NCI-H128 (cell line): Measurements from ENCODE around the gene LENG1.

Source experiments
- DNase-seq: peaks from one replicate; lab custom pipeline; 2025; ENCODE audit not compliant: unreplicated experiment; lab: John Stamatoyannopoulos, UW

LENG1 gene

GRCh38 chr19:54165222-54165621 lies 5.7 kb upstream of the LENG1 start:
- no peak for DNase-seq

- DNase-seq, result no peak
Measured at GRCh38 chr19:54164369-54165068, 5.0 kb upstream of the LENG1 start.

GRCh38 chr19:54162884-54163283 lies 3.4 kb upstream of the LENG1 start:
- DNase-seq, result no peak

- no peak for DNase-seq
Measured at GRCh38 chr19:54162241-54162805, 2.8 kb upstream of the LENG1 start.

DNA sequence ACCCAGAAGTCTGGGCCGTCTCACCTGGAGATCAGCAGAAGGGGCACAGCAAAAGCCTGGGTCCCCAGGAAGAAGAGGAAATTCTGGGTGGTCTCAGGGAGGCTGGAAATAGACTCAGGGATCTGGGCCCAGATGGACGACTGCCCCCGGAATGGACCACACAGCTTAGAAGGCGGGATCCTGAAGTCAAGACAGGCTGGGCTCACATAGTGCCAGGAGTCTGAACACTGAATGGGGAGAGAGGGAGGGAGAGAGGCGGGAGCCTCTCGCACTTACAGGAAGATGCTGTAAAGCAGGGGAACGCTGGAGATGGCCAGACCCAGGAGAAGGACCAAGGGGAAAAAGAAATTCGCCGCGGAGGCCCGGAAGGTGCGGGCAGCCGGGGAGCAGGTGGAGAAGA lies 1.3 kb upstream of the LENG1 start:
- no peak for DNase-seq

DNA sequence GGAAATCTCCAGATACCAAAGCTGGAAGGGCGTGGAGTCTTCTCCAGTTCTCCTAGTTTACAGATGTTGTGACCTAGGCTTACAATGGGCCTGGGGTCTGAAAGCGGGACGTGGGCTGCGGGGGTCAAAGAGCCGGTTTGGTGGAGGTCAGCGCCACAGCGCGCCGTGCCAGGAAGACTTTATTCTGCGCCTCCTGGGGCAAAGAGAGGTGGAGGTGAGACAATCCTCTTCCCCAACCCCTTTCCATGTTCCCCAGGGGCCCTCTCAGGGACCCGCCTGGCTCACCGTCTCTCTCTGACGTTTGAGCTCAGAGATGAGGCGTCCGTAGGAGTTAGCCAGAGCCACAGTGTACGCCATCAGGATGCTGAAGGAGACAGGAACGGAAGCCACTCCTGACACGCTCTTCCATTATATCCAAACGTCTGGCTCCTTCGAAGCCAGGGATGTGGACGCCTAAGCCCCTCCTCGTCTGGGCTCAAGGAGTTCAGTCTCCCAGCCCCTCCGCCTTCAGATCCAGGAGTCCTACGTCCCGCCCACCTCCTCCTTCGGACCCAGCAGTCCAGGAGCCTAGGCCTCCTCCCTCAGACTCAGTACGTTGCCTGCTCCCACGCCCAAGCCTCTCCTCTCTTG lies 776 bp upstream of the LENG1 start:
- DNase-seq, result no peak

DNA sequence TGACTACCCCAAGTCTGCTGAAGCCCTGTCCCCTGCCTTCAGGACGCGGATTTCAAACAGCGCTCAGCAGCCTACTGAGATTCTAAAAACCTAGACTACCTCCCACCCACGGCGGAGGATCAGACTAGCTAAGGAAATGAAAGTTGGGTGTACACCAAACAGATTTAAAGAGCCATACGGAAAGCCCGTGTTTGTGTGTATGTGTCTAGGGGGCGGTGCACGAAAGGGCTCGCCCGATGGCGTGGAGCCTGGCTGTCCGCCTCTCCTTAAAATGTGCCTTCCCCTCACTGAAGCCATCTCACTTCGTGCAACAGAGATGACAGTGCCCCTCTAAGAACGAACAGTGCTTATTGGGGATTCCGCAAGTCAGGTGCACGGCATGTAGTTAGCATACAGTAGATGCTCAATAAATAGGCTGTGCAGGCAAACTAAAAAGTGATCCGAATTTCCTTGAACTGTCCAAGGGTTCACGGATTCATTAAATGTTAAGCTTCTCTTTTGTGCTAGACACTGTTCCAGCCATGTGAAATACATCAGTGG lies 639 bp downstream of the LENG1 start:
- DNase-seq, result no peak

- DNase-seq, result no peak
Measured at GRCh38 chr19:54156953-54157352, 2.6 kb downstream of the LENG1 start.

DNA sequence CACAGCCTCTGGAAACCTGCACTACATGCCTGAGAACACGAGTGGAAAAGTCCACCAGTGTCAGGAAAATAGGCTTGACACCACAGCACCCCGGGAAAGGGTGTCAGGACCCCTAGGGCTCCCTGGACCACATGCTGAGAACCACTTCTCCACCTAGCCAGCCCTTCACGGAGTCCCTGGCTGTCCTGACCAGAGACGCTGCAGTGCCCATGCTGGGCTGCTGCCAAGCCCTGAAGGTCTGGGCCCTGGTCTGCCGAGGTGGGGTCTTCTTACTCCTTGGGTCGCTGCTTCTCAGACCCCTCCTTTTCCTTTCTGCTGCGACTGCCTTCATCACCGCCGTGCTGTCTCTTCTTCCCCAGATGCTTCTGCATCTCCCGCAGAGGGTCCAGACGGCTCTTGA lies 3.0 kb downstream of the LENG1 start:
- DNase-seq, result no peak

- DNase-seq, result no peak
Measured at GRCh38 chr19:54155694-54156093, 3.8 kb downstream of the LENG1 start.

DNA sequence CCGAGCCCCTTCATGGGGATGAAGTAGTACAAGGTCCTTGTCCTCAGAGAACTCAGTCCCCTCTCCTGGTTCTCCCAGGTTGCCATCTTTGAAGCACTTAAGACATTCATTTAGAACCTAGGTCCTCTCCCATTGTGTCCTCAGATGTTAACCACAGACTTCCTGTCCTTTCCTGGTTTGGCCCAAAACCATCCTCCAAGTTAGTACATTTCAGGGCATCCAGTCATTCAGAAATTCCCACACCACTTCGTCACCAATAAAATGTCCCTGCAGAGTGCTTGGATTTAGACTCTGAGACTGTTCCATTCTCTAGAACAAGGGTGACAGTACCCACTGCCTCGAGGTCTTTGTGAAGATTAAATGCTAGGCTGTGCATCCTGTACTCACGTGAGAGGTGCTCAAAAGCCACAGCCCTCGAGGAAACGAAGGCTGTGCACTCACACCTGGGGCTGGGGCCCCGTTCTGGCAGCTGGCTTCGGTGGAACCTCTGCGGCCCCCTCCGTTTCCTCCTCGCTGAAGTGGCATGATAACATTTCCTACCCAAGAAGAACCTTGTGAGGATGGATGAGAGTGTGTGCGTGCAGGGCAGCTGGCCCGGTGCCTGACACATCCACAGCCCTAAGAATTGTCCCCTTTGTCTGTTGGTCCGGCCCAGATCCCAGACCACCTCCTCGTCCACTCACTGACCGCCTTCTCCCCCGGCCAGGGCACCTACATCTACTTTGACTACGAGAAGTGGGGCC lies 4.7 kb downstream of the LENG1 start:
- no peak for DNase-seq

DNA sequence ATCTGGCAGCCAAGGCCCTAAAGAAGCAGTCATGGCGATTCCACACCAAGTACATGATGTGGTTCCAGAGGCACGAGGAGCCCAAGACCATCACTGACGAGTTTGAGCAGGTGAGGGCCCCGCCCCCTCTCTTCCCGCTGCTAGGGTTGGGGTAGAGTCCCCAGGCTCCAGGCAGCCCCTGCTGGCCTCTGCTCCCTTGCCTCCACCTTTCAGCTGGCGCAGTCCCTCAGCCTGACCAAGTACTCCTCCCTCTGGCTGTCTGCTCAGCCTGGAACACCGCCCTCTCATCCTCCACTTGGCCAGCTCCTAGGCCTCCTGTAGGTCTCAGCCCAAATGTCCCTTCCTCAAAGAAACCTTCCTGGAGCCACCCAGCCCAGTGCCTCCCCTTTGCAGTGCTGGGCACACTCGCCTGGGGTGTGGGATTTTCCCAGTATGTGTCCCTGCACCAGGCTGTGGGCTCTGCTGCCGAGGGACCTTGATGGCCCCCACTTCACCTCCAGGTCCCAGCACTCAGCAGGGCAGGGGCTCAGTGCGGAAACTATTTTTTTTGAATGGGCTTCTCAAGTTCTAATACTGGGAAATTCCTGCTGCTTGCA lies 5.7 kb downstream of the LENG1 start:
- no peak for DNase-seq

- no peak for DNase-seq
Measured at GRCh38 chr19:54152878-54153524, 6.5 kb downstream of the LENG1 start.

DNA sequence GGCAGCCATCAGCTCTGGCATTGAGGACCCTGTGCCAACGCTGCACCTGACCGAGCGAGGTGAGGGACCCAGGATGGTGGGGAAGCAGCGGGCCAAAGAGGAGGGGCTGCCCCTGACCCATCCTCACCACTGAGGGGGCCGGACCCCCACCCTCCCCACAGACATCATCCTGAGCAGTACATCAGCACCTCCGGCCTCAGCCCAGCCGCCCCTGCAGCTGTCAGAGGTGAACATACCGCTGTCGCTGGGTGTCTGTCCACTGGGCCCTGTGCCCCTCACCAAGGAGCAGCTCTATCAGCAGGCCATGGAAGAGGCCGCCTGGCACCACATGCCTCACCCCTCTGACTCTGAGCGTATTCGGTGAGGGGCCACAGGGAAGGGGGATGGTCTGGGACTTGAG lies 7.3 kb downstream of the LENG1 start:
- no peak for DNase-seq

DNA sequence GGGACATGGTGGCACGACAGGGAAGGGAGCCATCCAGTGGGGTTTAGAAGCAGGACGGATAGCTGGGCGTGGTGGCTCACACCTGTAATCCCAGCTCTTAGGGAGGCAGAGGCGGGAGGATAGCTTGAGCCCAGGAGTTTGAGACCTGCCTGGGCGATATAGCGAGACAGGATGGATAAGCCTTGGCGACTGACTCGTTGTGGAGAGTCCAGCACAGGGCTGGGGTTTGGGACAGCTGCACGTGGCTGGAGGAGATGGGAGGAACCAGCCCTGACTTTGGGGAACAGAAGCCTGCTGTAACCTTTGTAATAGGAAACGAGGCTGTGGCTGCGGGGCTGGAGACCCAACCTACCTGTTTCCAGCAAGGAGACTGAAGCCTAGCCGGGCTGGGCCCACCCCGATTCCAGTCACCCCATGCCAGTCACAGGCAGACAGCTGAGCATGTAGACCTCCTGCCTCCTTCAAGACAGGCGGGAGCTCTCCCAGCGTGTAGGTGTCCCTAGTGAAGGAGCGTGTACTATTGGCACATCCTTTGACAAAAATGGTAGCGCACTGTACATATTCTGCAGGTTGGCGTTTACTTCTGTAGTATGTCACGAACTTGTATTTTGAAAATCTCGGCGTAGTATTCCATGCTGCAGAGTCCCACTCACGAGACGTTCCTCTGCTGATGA lies 8.0 kb downstream of the LENG1 start:
- DNase-seq, result no peak

GRCh38 chr19:54149021-54149812 lies 10.3 kb downstream of the LENG1 start:
- no peak for DNase-seq

- no peak for DNase-seq
Measured at GRCh38 chr19:54148158-54148557, 11.4 kb downstream of the LENG1 start.

GRCh38 chr19:54147676-54148075 lies 11.8 kb downstream of the LENG1 start:
- DNase-seq, result no peak

DNA sequence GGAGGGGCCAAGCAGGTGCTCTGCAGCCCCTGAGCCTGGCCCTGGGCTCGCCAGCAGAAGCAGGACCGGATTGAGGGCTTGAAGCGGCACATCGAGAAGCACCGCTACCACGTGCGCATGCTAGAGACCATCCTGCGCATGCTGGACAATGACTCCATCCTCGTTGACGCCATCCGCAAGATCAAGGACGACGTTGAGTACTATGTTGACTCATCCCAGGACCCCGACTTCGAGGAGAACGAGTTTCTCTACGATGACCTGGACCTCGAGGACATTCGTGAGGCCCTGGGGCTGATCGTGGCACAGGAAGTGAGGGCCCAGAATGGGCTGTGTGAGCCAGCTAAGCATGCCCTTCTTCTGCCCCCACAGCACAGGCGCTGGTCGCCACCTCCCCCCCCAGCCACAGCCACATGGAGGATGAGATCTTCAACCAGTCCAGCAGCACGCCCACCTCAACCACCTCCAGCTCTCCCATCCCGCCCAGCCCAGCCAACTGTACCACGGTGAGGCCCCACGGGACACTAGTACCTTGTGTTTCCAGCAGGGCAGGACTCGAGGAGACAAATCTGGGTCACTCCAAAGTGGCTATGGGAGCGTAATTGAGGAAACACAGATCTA lies 13.9 kb downstream of the LENG1 start:
- DNase-seq, result no peak
